Stimulated activated memory B cell treated with anti-CD40 and anti-IgM and Interleukin-4, amounts not matched to agents 10 μg/mL and 1 μg/mL and 100 μg/mL, for 72 hours (primary cell): ENCODE results near the gene LRTM1.
A peak's percentile ranks its signal among the peaks of the same experiment; 100 is the strongest.

Source experiments
- ATAC-seq: fragments of 150-1000 bp; cut with Tn5 transposase; 2 replicates; pipeline ENCODE4 v1.10.0; 2021
- H3K27ac Mint-ChIP-seq: one replicate; pipeline ENCODE4 v1.8.0; 2022; ENCODE audit warnings: mild to moderate bottlenecking, mixed read lengths
- H3K27me3 Mint-ChIP-seq: one replicate; pipeline ENCODE4 v1.8.0; 2022; ENCODE audit warnings: mixed read lengths
- H3K36me3 Mint-ChIP-seq: one replicate; pipeline ENCODE4 v1.8.0; 2022; ENCODE audit warnings: mixed read lengths
- H3K4me1 Mint-ChIP-seq: one replicate; pipeline ENCODE4 v1.8.0; 2022; ENCODE audit warnings: mixed read lengths
- H3K4me3 Mint-ChIP-seq: one replicate; pipeline ENCODE4 v1.8.0; 2022; ENCODE audit warnings: mild to moderate bottlenecking, moderate library complexity, mixed read lengths
- H3K9me3 Mint-ChIP-seq: one replicate; pipeline ENCODE4 v1.8.0; 2022; ENCODE audit warnings: mixed read lengths

LRTM1 gene

GRCh38 chr3:54954521-54954920 is 26.7 kb upstream of the LRTM1 start:
- no peaks in the 10 kb centered on the region for H3K36me3 Mint-ChIP-seq
- H3K4me3 Mint-ChIP-seq: no peak overlapping the region
- no peak for ATAC-seq

GRCh38 chr3:54954022-54954421 is 26.2 kb upstream of the LRTM1 start:
- Mint-ChIP-seq H3K9me3 (no peaks in the 10 kb centered on the region), H3K36me3 (no peaks in the 10 kb centered on the region), H3K4me1 (no peaks in the 10 kb centered on the region), H3K27me3 (no peaks in the 10 kb centered on the region), H3K4me3 (no peak overlapping the region), H3K27ac (no peak overlapping the region)
- no peak for ATAC-seq

More at GRCh38 chr3:54954521-54954920, 26.7 kb upstream of the LRTM1 start:
- H3K27me3 Mint-ChIP-seq: no peaks in the 10 kb centered on the region
- no peaks in the 10 kb centered on the region for H3K9me3 Mint-ChIP-seq
- no peak overlapping the region for H3K27ac Mint-ChIP-seq
- no peaks in the 10 kb centered on the region for H3K4me1 Mint-ChIP-seq

- ATAC-seq: no peak
- Mint-ChIP-seq H3K36me3 (no peaks in the 10 kb centered on the region), H3K27ac (no peak overlapping the region), H3K9me3 (no peaks in the 10 kb centered on the region), H3K4me3 (no peak overlapping the region), H3K4me1 (no peaks in the 10 kb centered on the region), H3K27me3 (no peaks in the 10 kb centered on the region)
Measured at GRCh38 chr3:54951405-54951804, 23.5 kb upstream of the LRTM1 start.

- H3K4me3 Mint-ChIP-seq: no peak overlapping the region
- no peaks in the 10 kb centered on the region for H3K4me1 Mint-ChIP-seq
- no peak overlapping the region for H3K27ac Mint-ChIP-seq
- no peaks in the 10 kb centered on the region for H3K27me3 Mint-ChIP-seq
- no peak for ATAC-seq
- H3K36me3 Mint-ChIP-seq: no peaks in the 10 kb centered on the region
- H3K9me3 Mint-ChIP-seq: no peaks in the 10 kb centered on the region
Measured at GRCh38 chr3:54950391-54951003, 22.6 kb upstream of the LRTM1 start.

GRCh38 chr3:54949491-54950044 is 21.7 kb upstream of the LRTM1 start:
- no peak overlapping the region for H3K4me3 Mint-ChIP-seq
- H3K36me3 Mint-ChIP-seq: no peaks in the 10 kb centered on the region
- no peaks in the 10 kb centered on the region for H3K9me3 Mint-ChIP-seq
- H3K4me1 Mint-ChIP-seq: no peaks in the 10 kb centered on the region
- no peaks in the 10 kb centered on the region for H3K27me3 Mint-ChIP-seq
- no peak overlapping the region for H3K27ac Mint-ChIP-seq
- no peak for ATAC-seq

- Mint-ChIP-seq H3K4me1 (no peaks in the 10 kb centered on the region), H3K4me3 (no peak overlapping the region), H3K36me3 (no peaks in the 10 kb centered on the region), H3K27me3 (no peaks in the 10 kb centered on the region), H3K9me3 (peaks cover 2% of the 10 kb centered on the region), H3K27ac (no peak overlapping the region)
- ATAC-seq: no peak
Measured at GRCh38 chr3:54941690-54942362, 14.0 kb upstream of the LRTM1 start.

GRCh38 chr3:54940971-54941370 is 13.1 kb upstream of the LRTM1 start:
- no peak for ATAC-seq
- Mint-ChIP-seq H3K9me3 (peaks cover 2% of the 10 kb centered on the region), H3K36me3 (no peaks in the 10 kb centered on the region), H3K27me3 (no peaks in the 10 kb centered on the region), H3K4me1 (no peaks in the 10 kb centered on the region), H3K4me3 (no peak overlapping the region), H3K27ac (no peak overlapping the region)

- Mint-ChIP-seq H3K27ac (no peak overlapping the region), H3K4me3 (no peak overlapping the region), H3K36me3 (no peaks in the 10 kb centered on the region), H3K27me3 (no peaks in the 10 kb centered on the region), H3K9me3 (peaks cover 2% of the 10 kb centered on the region), H3K4me1 (no peaks in the 10 kb centered on the region)
- no peak for ATAC-seq
Measured at GRCh38 chr3:54939557-54940300, 11.9 kb upstream of the LRTM1 start.

GRCh38 chr3:54936561-54936960 is 8.7 kb upstream of the LRTM1 start:
- H3K4me3 Mint-ChIP-seq: no peak overlapping the region
- no peaks in the 10 kb centered on the region for H3K27me3 Mint-ChIP-seq
- no peaks in the 10 kb centered on the region for H3K36me3 Mint-ChIP-seq
- peaks cover 2% of the 10 kb centered on the region for H3K9me3 Mint-ChIP-seq
- H3K27ac Mint-ChIP-seq: no peak overlapping the region
- ATAC-seq: no peak
- H3K4me1 Mint-ChIP-seq: no peaks in the 10 kb centered on the region

GRCh38 chr3:54935869-54936268 is 8.0 kb upstream of the LRTM1 start:
- Mint-ChIP-seq H3K27ac (no peak overlapping the region), H3K4me1 (no peaks in the 10 kb centered on the region)

GRCh38 chr3:54932606-54933005 is 4.7 kb upstream of the LRTM1 start:
- peaks cover 2% of the 10 kb centered on the region for H3K9me3 Mint-ChIP-seq
- no peak for ATAC-seq
- H3K27me3 Mint-ChIP-seq: no peaks in the 10 kb centered on the region
- H3K4me1 Mint-ChIP-seq: no peaks in the 10 kb centered on the region
- H3K27ac Mint-ChIP-seq: no peak overlapping the region
- no peaks in the 10 kb centered on the region for H3K36me3 Mint-ChIP-seq
- H3K4me3 Mint-ChIP-seq: no peak overlapping the region

More at GRCh38 chr3:54935869-54936268, 8.0 kb upstream of the LRTM1 start:
- peaks cover 2% of the 10 kb centered on the region for H3K9me3 Mint-ChIP-seq
- ATAC-seq: no peak
- H3K4me3 Mint-ChIP-seq: no peak overlapping the region
- no peaks in the 10 kb centered on the region for H3K27me3 Mint-ChIP-seq
- no peaks in the 10 kb centered on the region for H3K36me3 Mint-ChIP-seq

GRCh38 chr3:54931182-54931581 is 3.3 kb upstream of the LRTM1 start:
- no peak overlapping the region for H3K4me3 Mint-ChIP-seq
- H3K36me3 Mint-ChIP-seq: no peaks in the 10 kb centered on the region
- no peaks in the 10 kb centered on the region for H3K4me1 Mint-ChIP-seq
- no peak for ATAC-seq
- no peaks in the 10 kb centered on the region for H3K27me3 Mint-ChIP-seq
- H3K27ac Mint-ChIP-seq: no peak overlapping the region
- no peaks in the 10 kb centered on the region for H3K9me3 Mint-ChIP-seq

- Mint-ChIP-seq H3K4me3 (no peak overlapping the region), H3K27me3 (no peaks in the 10 kb centered on the region)
Measured at GRCh38 chr3:54918516-54918915, 9.3 kb downstream of the LRTM1 start.

GRCh38 chr3:54917862-54918261 is 10.0 kb downstream of the LRTM1 start:
- H3K27me3 Mint-ChIP-seq: no peaks in the 10 kb centered on the region
- no peak for ATAC-seq
- H3K9me3 Mint-ChIP-seq: peaks cover 4% of the 10 kb centered on the region
- H3K4me3 Mint-ChIP-seq: no peak overlapping the region
- no peaks in the 10 kb centered on the region for H3K36me3 Mint-ChIP-seq
- no peaks in the 10 kb centered on the region for H3K4me1 Mint-ChIP-seq
- no peak overlapping the region for H3K27ac Mint-ChIP-seq

More at GRCh38 chr3:54918516-54918915, 9.3 kb downstream of the LRTM1 start:
- ATAC-seq: peak; percentile 31
- H3K9me3 Mint-ChIP-seq: peaks cover 9% of the 10 kb centered on the region
- H3K27ac Mint-ChIP-seq: no peak overlapping the region
- no peaks in the 10 kb centered on the region for H3K4me1 Mint-ChIP-seq
- H3K36me3 Mint-ChIP-seq: no peaks in the 10 kb centered on the region

- no peaks in the 10 kb centered on the region for H3K27me3 Mint-ChIP-seq
Measured at GRCh38 chr3:54917174-54917573, 10.7 kb downstream of the LRTM1 start.

More at GRCh38 chr3:54917174-54917573, 10.7 kb downstream of the LRTM1 start:
- H3K4me3 Mint-ChIP-seq: no peak overlapping the region
- ATAC-seq: no peak
- H3K27ac Mint-ChIP-seq: no peak overlapping the region
- H3K4me1 Mint-ChIP-seq: no peaks in the 10 kb centered on the region
- H3K36me3 Mint-ChIP-seq: no peaks in the 10 kb centered on the region
- peaks cover 5% of the 10 kb centered on the region for H3K9me3 Mint-ChIP-seq
